Astrocyte of the spinal cord (primary cell): ENCODE measurements around the gene RPS3.
"Not testable (repeated sequence)": the region's sequence is repeated elsewhere in the genome, so short reads cannot be mapped to it uniquely, and the experiment has no call there.

Source experiments
- DNase-seq: peaks from one replicate; pipeline ENCODE4 v3.0.0; 2011; ENCODE audit warnings: low read depth, low spot score
- H3K4me3 ChIP-seq: 2 replicates; pipeline ENCODE4 v1.5.1; 2011; ENCODE audit warnings: low read depth, mild to moderate bottlenecking, low read length, moderate library complexity
- CTCF ChIP-seq: IDR thresholded peaks from 2 replicates; pipeline ENCODE4 v1.5.1; 2012; ENCODE audit warnings: low read depth, mild to moderate bottlenecking, low read length, inconsistent platforms
- in situ Hi-C: cut with HindIII; loops from 2 replicates; pipeline ENCODE4 v1.10.0; 2017; ENCODE audit warnings: low sequenced_read_pairs

Gene RPS3

GRCh38 chr11:75402002-75402773 is 2.9 kb downstream of the RPS3 start:
- in situ Hi-C loops = no loop called here
- no peak for TF ChIP-seq CTCF
- peak overlapping the region; percentile 100 for H3K4me3 ChIP-seq
- DNase-seq = no peak

- no peak for TF ChIP-seq CTCF
- H3K4me3 ChIP-seq = no peak overlapping the region
- DNase-seq = no peak
- in situ Hi-C loops = no loop called here
Observed at GRCh38 chr11:75403037-75403436, 3.7 kb downstream of the RPS3 start.

- no peak overlapping the region for H3K4me3 ChIP-seq
- in situ Hi-C loops = no loop called here
- DNase-seq = no peak
- no peak for TF ChIP-seq CTCF
Observed at GRCh38 chr11:75403983-75404658, 4.8 kb downstream of the RPS3 start.

- no peak for DNase-seq
- TF ChIP-seq CTCF = no peak
- no peak overlapping the region for H3K4me3 ChIP-seq
- in situ Hi-C loops = no loop called here
Observed at GRCh38 chr11:75406338-75406777, 7.0 kb downstream of the RPS3 start.

GRCh38 chr11:75408957-75409219 is 9.6 kb downstream of the RPS3 start:
- no peak for TF ChIP-seq CTCF
- in situ Hi-C loops = no loop called here
- DNase-seq = no peak
- H3K4me3 ChIP-seq = no peak overlapping the region

GRCh38 chr11:75409971-75410370 is 10.7 kb downstream of the RPS3 start:
- in situ Hi-C loops, DNase-seq, H3K4me3 ChIP-seq: not testable (repeated sequence)

GRCh38 chr11:75413146-75413545 is 13.8 kb downstream of the RPS3 start:
- H3K4me3 ChIP-seq, in situ Hi-C loops, DNase-seq: not testable (repeated sequence)
